HG02798 (cell line): ENCODE measurements around the gene TSPAN4.
A peak's percentile ranks its signal among the peaks of the same experiment; 100 is the strongest.

ENCODE experiments used
- ATAC-seq: cut with Tn5 transposase; IDR thresholded peaks from one replicate; pipeline ENCODE4 v1.9.1; 2021; ENCODE audit warnings: mild to moderate bottlenecking; ENCODE audit not compliant: unreplicated experiment, poor library complexity

Gene TSPAN4

DNA sequence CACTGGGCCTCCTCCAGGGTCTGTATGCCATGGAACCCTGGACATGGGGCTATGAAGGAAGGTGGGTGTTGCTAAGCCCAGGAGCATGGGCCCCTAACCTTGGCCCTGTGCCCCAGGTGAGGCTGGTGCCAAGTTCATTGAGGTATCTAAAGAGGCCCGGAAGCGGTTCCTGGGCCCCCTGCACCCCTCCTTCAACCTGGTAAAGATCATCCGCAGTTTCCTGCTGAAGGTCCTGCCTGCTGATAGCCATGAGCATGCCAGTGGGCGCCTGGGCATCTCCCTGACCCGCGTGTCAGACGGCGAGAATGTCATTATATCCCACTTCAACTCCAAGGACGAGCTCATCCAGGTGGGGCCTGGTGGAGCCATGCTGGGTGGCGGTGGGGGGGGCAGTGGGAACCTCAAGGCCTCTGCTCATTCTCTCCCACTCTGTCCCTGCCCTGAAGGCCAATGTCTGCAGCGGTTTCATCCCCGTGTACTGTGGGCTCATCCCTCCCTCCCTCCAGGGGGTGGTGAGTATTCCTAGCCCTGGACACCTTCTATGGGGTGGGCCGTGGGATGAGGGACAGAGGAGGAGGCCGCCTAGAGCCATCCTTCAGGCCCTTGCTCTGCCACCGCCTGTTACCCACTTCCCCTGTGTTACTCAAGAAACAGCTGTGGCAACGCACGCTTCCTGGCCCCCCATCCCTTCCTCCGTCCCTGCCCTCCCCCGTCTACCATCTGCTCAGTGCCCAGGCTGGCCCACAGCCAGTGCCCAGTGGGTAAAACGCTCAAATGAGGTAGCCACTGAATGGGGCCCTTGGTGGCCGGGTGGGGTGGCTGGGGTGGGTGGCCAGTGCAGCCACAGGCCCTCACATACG, 20.9 kb upstream of the TSPAN4 start:
- ATAC-seq, result no peak

DNA sequence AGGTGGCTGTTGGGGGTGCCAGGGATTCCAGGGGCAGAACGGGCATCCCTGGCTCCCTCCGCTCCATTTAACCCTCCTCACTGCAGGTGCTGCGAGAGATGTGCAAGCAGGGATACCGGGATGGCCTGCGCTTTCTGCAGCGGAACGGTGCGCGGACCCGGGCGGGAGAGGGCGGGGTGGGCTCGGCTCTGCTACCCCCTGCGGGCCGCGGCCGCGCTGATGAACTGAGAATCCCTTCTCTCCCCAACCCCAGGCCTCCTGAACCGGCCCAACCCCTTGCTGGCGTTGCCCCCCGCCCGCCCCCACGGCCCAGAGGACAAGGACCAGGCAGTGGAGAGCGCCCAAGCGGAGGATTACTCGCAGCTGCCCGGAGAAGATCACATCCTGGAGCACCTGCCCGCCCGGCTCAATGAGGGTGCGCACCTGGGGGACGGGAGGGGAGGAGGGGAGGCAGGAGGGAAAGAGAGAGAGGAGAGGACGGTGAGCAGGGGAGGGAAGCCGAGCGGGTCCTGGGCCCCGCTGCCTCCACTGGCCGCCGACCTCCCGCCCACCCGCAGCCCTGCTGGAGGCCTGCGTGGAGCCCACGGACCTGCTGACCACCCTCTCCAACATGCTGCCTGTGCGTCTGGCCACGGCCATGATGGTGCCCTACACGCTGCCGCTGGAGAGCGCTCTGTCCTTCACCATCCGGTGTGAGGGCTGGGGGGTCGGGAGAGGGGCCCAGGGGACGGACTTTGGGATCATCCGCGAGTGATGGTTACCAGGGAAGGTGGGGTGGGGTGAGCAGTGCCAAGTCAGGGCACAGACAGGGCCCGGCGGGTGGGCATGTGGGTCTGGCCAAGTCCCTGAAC, 19.0 kb upstream of the TSPAN4 start:
- ATAC-seq, result no peak

DNA sequence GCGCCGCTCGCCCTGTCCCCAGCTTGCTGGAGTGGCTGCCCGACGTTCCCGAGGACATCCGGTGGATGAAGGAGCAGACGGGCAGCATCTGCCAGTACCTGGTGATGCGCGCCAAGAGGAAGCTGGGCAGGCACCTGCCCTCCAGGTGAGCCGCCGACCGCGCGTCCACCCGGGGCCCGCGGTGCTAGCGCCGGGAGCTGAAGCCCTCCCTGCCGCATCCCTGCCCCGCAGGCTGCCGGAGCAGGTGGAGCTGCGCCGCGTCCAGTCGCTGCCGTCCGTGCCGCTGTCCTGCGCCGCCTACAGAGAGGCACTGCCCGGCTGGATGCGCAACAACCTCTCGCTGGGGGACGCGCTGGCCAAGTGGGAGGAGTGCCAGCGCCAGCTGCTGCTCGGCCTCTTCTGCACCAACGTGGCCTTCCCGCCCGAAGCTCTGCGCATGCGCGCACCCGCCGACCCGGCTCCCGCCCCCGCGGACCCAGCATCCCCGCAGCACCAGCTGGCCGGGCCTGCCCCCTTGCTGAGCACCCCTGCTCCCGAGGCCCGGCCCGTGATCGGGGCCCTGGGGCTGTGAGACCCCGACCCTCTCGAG, 18.3 kb upstream of the TSPAN4 start:
- ATAC-seq, result no peak

DNA sequence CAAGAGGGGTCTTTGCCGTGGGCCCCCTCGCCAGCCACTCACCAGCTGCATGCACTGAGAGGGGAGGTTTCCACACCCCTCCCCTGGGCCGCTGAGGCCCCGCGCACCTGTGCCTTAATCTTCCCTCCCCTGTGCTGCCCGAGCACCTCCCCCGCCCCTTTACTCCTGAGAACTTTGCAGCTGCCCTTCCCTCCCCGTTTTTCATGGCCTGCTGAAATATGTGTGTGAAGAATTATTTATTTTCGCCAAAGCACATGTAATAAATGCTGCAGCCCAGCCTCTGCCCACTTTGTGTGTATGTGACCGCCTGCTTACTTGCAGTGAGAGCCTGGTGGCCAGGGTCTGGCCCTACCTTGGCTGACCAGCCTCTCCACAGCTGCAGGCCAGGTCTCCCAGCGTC, 17.7 kb upstream of the TSPAN4 start:
- ATAC-seq, result no peak

DNA sequence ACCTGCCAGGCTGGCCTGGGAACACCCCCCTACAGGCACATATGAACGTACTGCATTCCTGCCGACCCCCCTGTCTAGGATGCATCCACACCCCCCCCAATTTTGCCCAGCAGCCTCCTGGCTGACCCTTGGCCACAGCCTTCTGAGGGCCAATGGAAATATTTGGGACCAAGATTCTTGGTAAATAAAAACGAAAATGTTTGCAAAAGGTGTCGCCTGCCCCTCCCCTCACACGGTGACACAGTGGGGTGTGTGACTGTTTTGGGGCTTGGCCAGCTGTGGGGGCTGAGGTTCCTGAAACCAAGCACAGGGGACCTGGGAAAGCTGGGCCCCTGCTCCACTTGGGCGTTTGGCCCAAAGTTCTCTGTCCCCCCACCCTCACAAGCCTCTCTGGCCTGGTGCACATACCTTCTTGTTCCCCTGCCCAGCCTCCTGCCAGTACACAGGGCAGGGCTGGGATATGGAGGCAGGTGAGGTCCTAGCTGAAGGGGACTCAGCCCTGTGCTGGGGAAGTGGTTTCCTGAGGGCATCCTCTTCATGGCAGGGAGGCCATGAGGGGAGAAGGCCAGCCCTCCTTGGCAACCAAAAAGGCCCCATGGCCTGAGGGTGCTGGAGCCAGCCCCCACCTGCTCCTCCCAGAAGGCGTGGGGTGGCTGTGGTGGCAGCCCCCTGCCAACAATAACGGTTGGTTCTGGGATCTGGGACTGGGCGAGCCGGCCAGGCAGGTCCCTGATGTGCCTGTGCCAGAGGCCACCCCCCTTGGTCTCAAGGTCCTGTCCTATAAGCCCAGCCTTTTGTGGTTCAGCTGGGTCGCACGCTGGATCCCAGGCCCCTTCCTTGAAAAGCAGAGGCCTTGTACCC, 17.1 kb upstream of the TSPAN4 start:
- ATAC-seq, result no peak

DNA sequence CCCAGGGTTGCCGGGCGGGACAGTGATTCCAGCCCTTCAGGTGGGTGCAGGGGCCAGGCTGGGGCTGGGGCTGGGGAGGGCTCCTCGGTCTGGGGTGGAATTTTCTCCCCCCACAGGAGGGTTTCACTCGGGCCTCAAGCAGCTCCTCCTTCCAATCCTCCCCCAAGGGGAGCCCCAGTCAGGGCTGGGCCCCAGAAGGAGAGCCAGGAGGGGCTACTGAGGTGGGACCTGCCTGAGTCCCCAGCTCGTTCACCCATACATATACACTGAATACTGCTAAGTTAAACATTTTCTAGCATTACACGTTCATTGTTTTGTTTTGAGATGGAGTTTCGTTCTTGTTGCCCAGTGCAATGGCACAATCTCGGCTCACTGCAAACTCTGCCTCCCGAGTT, 16.4 kb upstream of the TSPAN4 start:
- no peak for ATAC-seq

DNA sequence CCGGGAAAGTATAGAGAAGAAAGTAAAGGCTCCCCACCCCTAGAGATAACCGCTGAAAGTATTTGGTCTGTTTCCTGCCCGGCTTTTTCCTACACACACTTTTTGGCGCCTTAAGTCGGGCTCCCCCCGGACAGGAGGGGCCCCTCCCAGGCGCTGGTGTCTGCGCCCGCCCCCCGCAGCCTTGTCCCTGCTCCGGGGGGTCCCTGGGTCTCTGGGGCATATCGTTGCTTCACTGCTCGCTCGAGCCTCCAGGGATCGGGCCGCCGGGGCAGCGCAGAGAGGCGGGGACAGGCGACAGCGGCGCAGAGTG, 15.9 kb upstream of the TSPAN4 start:
- ATAC-seq, result no peak

DNA sequence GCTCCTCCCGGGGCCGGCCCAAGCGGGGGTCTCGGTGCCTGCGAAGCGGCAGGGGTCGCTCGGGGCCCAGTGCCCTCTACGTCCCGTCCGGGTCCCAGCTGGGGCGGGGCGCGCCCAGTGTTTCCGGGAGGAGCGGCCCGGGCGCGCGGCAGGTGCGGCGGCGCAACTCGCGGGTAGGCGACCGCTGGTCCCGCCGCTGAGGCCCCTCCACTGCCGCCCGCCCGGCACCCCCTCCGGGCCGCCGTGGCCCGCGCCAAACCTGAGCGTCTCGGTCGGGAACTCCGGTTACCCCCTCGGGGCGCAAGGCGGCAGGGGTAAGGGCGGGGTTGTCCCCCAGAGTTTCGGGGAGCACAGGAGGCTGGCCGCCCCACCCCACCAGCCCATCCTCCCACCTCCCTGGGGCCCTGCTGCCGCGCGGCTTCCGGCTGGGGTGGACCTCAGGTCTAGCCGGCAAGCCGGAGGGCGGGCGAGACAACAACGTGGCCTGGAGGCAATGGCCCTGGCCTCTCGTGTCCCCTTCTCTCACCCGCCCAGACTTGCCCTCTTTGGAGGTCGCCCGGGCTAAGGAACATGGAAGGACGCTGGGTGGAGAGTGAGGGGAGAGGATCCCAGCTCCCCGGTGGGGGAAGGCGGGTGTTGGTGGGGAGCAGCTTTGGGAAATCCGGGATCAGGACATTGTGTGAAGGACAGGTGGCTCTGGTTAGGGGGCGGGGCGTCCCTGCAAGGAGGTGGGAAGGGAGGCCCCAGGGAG, 15.3 kb upstream of the TSPAN4 start:
- ATAC-seq, result peak; percentile 40

DNA sequence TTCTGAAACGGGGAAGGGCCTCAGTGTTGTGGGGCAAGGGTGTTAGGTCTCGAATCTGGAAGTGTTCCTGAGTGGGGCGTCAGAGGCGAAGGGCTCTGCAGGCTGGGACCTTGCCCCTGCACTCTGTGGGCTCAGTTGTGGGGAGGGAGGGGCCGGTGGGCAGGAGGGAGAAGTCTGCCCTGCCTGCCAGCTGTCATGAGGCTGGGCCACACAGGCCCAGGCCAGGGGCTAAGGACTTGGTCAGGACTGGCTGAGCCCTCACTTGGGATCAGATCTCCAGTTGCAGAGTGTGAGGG, 14.8 kb upstream of the TSPAN4 start, which contains the start of gene CRACR2B:
TSS of gene CRACR2B (plus strand) at position 23 of the 296 bp plus-strand sequence. CDS start 689 bp downstream, outside the sequence.
- no peak for ATAC-seq

DNA sequence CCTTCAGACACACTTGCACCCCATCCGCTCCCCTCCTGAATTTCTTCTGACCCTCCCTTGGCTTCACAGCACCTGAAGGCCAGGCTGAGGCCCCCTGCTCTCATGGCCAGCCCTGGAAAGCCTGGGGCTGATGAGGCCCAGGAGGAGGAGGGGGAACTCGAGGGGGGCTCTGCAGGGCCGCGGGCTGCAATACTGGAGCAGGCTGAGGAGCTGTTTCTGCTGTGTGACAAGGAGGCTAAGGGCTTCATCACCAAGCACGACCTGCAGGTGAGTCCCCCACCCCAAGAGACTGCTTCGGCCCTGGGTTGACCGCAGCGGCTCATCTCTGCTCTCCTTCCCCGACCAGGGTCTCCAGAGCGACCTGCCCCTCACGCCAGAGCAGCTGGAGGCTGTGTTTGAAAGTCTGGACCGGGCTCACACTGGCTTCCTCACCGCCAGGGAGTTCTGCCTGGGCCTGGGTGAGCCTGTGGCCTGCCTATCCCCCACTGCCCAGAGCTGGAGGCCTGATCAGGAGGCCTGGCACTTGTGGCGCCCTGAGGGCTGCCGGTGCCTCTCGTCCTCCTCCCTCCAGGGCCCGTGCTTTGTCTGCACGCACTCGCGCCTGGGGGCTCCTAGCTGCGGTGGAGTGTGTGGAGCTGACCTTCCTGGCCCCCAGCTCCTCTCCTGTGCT, 14.0 kb upstream of the TSPAN4 start:
- no peak for ATAC-seq

DNA sequence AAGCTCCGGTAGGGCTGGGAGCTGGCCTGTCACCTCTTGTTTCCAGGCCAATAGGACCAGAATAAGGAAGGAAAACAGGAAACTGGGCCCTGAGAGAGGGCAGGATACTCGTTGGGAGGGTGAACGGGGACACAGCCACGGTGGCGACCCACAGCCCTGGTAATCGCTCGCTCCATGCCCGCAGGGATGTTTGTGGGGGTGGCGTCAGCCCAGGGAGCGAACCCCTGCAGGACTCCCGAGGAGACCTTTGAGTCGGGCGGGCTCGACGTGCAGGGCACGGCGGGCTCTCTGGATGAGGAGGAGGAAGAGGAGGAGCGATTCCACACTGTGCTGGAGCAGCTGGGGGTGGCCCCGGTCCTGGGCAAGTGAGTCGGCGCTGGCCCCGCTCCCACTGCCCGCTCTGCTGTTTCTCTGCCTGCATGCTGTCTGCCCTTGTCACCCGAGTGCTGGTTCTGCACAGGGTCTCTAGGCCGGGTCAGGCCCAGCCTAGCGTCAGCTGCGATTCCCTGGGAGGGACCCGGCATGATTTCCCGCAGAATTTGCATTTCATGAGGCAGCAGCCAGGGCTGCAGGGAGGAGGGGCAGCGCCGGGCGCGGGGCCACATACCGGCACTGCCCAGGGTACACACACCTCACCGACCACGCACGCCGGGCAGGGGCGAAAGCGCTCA, 13.3 kb upstream of the TSPAN4 start:
- no peak for ATAC-seq

DNA sequence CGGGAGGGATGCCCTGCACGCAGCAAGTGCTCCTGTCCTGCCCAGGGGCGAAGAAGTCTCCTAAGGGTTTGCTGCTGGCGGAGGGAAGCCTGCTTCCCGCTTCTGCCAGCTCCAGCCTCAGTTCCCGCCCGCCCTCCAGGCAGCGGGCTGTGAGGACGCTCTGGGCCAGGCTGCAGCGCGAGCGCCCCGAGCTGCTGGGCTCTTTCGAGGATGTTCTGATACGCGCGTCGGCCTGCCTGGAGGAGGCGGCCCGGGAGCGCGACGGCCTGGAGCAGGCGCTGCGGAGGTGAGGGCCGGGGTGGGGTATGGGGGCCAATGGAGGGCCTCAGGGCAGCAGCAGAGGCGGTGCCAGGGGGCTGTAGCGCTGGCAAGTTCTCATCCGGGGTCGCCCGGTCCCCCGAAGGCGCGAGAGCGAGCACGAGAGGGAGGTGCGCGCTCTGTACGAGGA, 12.8 kb upstream of the TSPAN4 start:
- ATAC-seq, result no peak

DNA sequence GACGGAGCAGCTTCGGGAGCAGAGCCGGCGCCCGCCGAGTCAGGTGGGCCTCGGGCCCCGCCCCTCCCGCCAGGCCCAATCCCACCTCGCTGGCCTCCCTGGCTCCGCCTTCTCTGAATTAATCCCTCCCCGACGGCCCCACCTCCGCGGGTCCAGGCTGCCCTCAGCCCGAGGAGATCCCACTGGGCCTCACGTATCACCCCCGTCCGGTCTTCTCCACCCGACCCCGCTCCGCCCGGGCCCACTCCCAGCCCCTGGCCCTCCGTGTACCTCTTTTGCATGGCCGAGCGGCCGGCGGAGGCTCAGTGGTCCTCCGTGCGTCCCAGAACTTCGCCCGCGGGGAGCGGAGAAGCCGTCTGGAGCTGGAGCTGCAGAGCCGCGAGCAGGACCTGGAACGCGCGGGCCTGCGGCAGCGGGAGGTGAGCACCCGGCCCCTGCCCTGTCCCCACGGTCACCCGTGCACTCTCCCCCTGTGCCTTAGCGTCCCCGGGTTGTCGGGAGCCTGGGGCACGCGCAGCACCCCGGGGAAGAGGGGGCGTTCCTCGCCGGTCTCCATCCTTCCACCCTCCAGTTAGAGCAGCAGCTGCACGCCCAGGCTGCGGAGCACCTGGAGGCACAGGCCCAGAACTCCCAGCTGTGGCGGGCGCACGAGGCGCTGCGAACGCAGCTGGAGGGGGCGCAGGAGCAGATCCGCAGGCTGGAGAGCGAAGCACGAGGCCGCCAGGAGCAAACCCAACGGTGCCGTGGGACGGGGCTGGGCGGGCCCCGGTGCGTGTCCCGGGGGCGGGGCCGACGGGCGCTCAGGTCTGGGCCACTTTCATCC, 12.1 kb upstream of the TSPAN4 start:
- no peak for ATAC-seq

DNA sequence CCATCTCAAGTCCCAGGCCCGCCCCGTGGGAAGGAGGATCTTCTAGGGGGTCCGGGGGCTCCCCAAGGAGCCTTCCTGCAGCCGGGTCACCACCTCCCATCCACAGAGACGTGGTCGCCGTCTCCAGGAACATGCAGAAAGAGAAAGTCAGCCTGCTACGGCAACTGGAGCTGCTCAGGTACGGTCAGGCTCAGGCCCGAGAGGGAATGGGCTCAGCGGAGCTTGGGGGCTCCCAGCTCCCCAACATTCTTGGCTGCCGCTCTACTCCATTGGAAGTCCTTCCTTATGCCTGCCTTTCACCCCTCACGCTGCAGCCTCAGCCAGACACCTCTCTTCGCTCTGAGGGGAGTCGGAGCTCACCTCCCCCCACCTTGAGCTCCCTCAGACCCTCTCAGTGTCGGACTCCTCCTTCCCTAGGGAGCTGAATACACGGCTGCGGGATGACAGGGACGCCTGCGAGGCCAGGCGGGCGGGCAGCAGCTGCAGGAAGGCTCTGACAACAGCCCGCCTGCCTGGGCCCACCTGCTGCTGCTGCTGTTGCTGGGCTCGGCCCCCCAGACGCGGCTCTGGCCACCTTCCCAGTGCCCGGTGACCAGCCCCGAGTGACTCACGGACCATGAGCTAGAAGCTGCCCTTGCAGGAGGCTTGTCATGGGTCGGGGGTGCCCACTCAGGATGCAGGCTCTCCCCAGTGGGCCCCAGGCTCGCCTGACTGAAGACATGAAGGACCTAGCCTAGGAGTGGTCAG, 11.4 kb upstream of the TSPAN4 start:
- ATAC-seq, result no peak

DNA sequence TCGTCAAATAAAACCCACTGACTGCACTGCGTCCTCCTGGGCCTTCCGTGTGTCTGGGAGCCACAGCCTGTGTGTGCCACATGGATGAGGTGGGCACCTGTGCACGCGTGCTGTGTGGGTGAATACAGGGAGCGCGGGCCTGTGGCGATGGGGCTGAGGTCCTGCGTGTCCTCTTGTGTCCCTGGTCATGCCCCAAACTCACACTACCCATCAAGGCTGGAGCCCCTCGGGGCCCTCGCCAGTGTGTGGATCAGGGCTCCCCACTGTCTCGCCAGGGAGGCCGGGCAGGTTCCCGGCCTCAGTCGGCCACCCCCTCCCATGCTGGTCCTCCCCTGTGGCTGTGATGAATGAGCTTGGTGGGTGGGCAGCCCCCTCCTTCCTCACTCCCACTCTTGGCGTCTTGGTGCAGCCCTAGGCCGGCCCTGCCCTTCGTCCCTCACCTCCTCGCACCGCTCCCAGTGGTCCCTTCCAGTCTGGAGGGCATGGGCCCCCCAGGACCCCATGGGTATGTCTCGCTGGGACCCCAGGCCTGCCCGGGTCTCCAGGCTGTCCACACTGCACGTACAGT, 10.6 kb upstream of the TSPAN4 start:
- no peak for ATAC-seq

DNA sequence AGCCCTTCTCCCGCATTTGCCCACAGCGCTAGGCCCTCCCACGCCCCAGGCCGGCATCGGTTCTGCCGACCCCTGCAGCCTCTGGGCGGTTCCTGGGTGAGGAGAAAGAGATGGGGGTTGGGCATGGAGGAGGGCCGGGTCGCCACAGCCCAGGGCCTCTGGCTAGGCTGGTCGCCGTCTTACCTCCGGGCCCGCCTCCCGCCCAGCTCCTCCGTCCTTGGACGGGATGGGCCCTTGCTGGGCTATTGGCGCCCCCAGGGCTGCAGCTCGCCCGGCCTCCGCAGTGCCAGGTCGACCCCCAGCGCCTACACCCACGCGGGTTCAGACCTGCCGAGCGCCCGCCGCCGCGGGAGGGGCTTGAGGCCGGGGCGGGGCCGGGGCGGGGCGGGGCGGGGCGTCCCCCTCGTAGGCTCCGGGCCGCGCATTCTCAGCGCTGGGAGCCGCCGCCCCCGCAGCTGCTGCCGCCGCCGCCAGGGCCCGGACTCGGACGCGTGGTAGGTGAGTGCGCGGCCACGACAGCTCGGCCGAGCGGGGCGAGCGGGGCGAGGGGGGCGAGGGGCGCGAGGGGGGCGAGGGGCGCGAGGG, 10.0 kb upstream of the TSPAN4 start, which contains the start of gene CD151:
TSS of gene CD151 (plus strand) at position 424 of the 585 bp plus-strand sequence. CDS start 3,118 bp downstream, outside the sequence.
- ATAC-seq, result peak; percentile 58
